K562 (cell line): ENCODE results near the gene IKZF3. TPM values are rescaled to one million over a fixed set of nuclear protein-coding genes. Genes with fewer than 3 reads are reported as not detected.

Experiments used
- ATAC-seq: fragments of 200-7000 bp; cut with Tn5 transposase; 3 replicates; pipeline ENCODE4 v1.9.1; 2020; ENCODE audit warnings: moderate library complexity
- Bru-seq: library from RNA; stranded (reverse); fragments of 400-500 nt; gene quantifications from one replicate; lab custom pipeline; 2021; lab: Mats Ljungman, UMichigan
- BruChase-seq, 2 experiments: library from RNA; stranded (reverse); fragments of 400-500 nt; gene quantifications; one replicate each; lab custom pipeline; 2021; lab: Mats Ljungman, UMichigan
- BruUV-seq: library from RNA; stranded (reverse); fragments of 400-500 nt; replicated peaks from 2 replicates; lab custom pipeline; 2021; lab: Mats Ljungman, UMichigan
- CTCF ChIA-PET: fragments of 300-600 bp; formaldehyde crosslinking; extraction: SDS; loops from one replicate; lab custom pipeline; 2021; ENCODE audit warnings: low intra/inter-chr PET ratio; lab: Yijun Ruan, JAX
- POLR2A ChIA-PET: fragments of 300-600, 350-650 bp; sonication (Branson Sonifier 250); formaldehyde crosslinking; extraction: SDS; loops from one replicate; lab custom pipeline; 2021; ENCODE audit warnings: antibody characterized with exemption, inconsistent platforms; lab: Yijun Ruan, JAX
- DNase-seq, 4 experiments: peaks; one replicate each; pipeline versions ENCODE4 v3.0.0 to v3.0.0-alpha.2; 2011 to 2018; ENCODE audit warnings: low spot score in 3 of 4, mixed read lengths in 3 of 4; ENCODE audit errors: extremely low read depth in 1 of 4
- FAIRE-seq: peaks from 2 replicates; lab custom pipeline; 2011; peaks lifted over from hg19 to GRCh38; lab: Jason Lieb, UNC
- H2AFZ ChIP-seq: 2 replicates; pipeline ENCODE4 v1.6.0; 2011; ENCODE audit warnings: low read depth, low read length, control low read depth, inconsistent platforms
- H3K27ac ChIP-seq: fragments of 200-600 bp; 3 replicates; pipeline ENCODE4 v1.8.0; 2011; ENCODE audit warnings: low read depth, mild to moderate bottlenecking, control low read depth, inconsistent platforms, low read length, moderate library complexity, mixed read lengths; ENCODE audit errors: extremely low read depth
- H3K27me3 ChIP-seq, 2 experiments: fragments of 300-600 bp in 1 of 2; 2 replicates in 1 of 2; 3 replicates in 1 of 2; pipeline versions ENCODE4 v1.6.0 to v1.8.0; 2011; ENCODE audit warnings: inconsistent platforms in 2 of 2, low read length in 2 of 2, mild to moderate bottlenecking in 1 of 2, mixed read lengths in 1 of 2, moderate library complexity in 1 of 2; ENCODE audit not compliant: control insufficient read depth in 2 of 2, insufficient read depth in 2 of 2
- H3K36me3 ChIP-seq: fragments of 300-600 bp; 3 replicates; pipeline ENCODE4 v1.8.0; 2011; ENCODE audit warnings: mild to moderate bottlenecking, low read length, inconsistent platforms; ENCODE audit not compliant: control insufficient read depth, insufficient read depth
- H3K4me1 ChIP-seq, 2 experiments: fragments of 200-600 bp in 1 of 2; replicated peaks in 1 of 2; 2 replicates in 1 of 2; 3 replicates in 1 of 2; pipeline versions ENCODE4 v1.5.1 to v1.8.0; 2011; ENCODE audit warnings: inconsistent platforms in 2 of 2, low read length in 2 of 2, mild to moderate bottlenecking in 1 of 2, mixed read lengths in 1 of 2, moderate library complexity in 1 of 2; ENCODE audit not compliant: control insufficient read depth in 2 of 2, insufficient read depth in 2 of 2
- H3K4me2 ChIP-seq: 2 replicates; pipeline ENCODE4 v1.6.1; 2011; ENCODE audit warnings: low read length, control low read depth, inconsistent platforms, mixed read lengths; ENCODE audit not compliant: insufficient read depth
- H3K4me3 ChIP-seq: fragments of 200-600 bp; sonication (generic), shearing (Covaris generic); 2 replicates; pipeline ENCODE4 v1.5.1; 2016; ENCODE audit warnings: control low read depth, inconsistent platforms
- H3K79me2 ChIP-seq: fragments of 200-600 bp; 3 replicates; pipeline ENCODE4 v1.8.0; 2011; ENCODE audit warnings: low read length, inconsistent platforms; ENCODE audit not compliant: control insufficient read depth, insufficient read depth
- H3K9ac ChIP-seq, 2 experiments: 2 replicates each; pipeline versions ENCODE4 v1.6.0 to v1.6.1; 2011; ENCODE audit warnings: low read depth in 2 of 2, low read length in 2 of 2, control low read depth in 1 of 2, inconsistent platforms in 1 of 2, mild to moderate bottlenecking in 1 of 2, mixed read lengths in 1 of 2; ENCODE audit not compliant: insufficient read depth in 1 of 2
- H3K9me1 ChIP-seq: one replicate; pipeline ENCODE4 v1.6.0; 2011; ENCODE audit warnings: inconsistent platforms, mild to moderate bottlenecking, low read length, moderate library complexity; ENCODE audit not compliant: control insufficient read depth, insufficient read depth
- H3K9me3 ChIP-seq: replicated peaks from 2 replicates; pipeline ENCODE4 v1.5.1; 2011; ENCODE audit warnings: low read depth, low read length, inconsistent platforms; ENCODE audit not compliant: control insufficient read depth, insufficient read depth
- H4K20me1 ChIP-seq: replicated peaks from 2 replicates; pipeline ENCODE4 v1.6.1; 2011; ENCODE audit warnings: low read length, inconsistent platforms, mixed read lengths; ENCODE audit not compliant: control insufficient read depth, insufficient read depth
- ARID2 ChIP-seq: fragments of 450-650 bp; IDR thresholded peaks from 2 replicates; pipeline ENCODE4 v1.6.1; 2017; ENCODE audit warnings: antibody characterized with exemption, mild to moderate bottlenecking
- NR0B1 ChIP-seq: fragments of 450-650 bp; IDR thresholded peaks from one replicate; pipeline ENCODE4 v1.6.1; 2018; ENCODE audit warnings: mild to moderate bottlenecking, moderate library complexity; ENCODE audit not compliant: partially characterized antibody
- NUFIP1 ChIP-seq: fragments of 450-650 bp; IDR thresholded peaks from 2 replicates; pipeline ENCODE4 v1.6.1; 2018; ENCODE audit not compliant: partially characterized antibody
- RERE ChIP-seq: sonication (generic); formaldehyde crosslinking; IDR thresholded peaks from 2 replicates; pipeline ENCODE4 v1.8.0; 2023; ENCODE audit warnings: missing genetic modification reagents, mild to moderate bottlenecking, borderline replicate concordance
- WGBS: fragments of 100-300 bp; shearing (Covaris generic); methylation state at CpG from one replicate; pipeline ENCODE4 v1.1.6; 2016; ENCODE audit warnings: low coverage, mixed read lengths; ENCODE audit not compliant: insufficient coverage; ENCODE audit errors: missing lambda C conversion rate; 5-methylcytosine and 5-hydroxymethylcytosine counted together
- in situ Hi-C: fragments of 300-500 bp; cut with MboI; formaldehyde crosslinking; loops from 4 replicates; pipeline ENCODE4 v1.15.0; 2018; ENCODE audit warnings: inconsistent platforms, mixed read lengths
- intact Hi-C: fragments of 100-400 bp; cut with micrococcal nuclease; formaldehyde crosslinking; loops from 2 replicates; pipeline ENCODE4 v1.14.2; 2022
- long read RNA-seq, 3 experiments: library from polyadenylated mRNA in 2 of 3; library from RNA in 1 of 3; unstranded in 2 of 3; stranded (forward) in 1 of 3; transcript quantifications; one replicate each; pipeline ENCODE4 v2.0.0, GENCODE V29; 2019 to 2022
- polyA minus RNA-seq, 3 experiments: library from RNA; depleted of rRNA, polyadenylated mRNA; stranded (reverse); fragments of >200 nt; gene quantifications; 2 replicates each; pipeline ENCODE4 v1.2.3, GENCODE V29; 2011
- polyA plus RNA-seq, 8 experiments: library from polyadenylated mRNA; depleted of rRNA in 4 of 8; stranded (reverse) in 5 of 8; unstranded in 3 of 8; fragments of >200 nt; fragmentation: Nextera tagmentation in 2 of 8; fragmentation: Illumina TruSeq in 1 of 8; extraction: Ambion mirVana in 2 of 8; extraction: Trizol in 1 of 8; gene quantifications; 2 replicates each; pipeline versions ENCODE4 v1.2.1 to v1.2.3, GENCODE V29; 2011 to 2014; ENCODE audit warnings: inconsistent platforms in 1 of 8, missing spikeins in 1 of 8
- total RNA-seq, 7 experiments: library from RNA; depleted of rRNA in 6 of 7; stranded (reverse); fragments of >200 nt in 6 of 7; fragmentation: Illumina TruSeq in 2 of 7; extraction: Trizol in 2 of 7; gene quantifications; 2 replicates each; pipeline versions ENCODE4 v1.2.1 to v1.2.3, GENCODE V29; 2011 to 2021; ENCODE audit warnings: low replicate concordance in 1 of 7

IKZF3 gene
- total RNA-seq (2011; cell fraction: chromatin; rRNA removed; ENCODE audit: low replicate concordance): 0.74 and 0.79 TPM in 2 replicates
- 0.17 and 0.39 TPM in 2 replicates for total RNA-seq (2011; cell fraction: nucleolus; rRNA removed)
- total RNA-seq (2011; cell fraction: nucleoplasm; rRNA removed): 0.51 and 0.61 TPM in 2 replicates
- total RNA-seq (2014; rRNA removed) (0.32 and 0.65 TPM in 2 replicates), total RNA-seq (2014; rRNA removed; fragmentation: Illumina TruSeq; extraction: Trizol) (0.62 and 0.89 TPM in 2 replicates), total RNA-seq (2015; rRNA removed; fragmentation: Illumina TruSeq; extraction: Trizol) (0.72 TPM in 2 replicates), total RNA-seq (2021) (1.1 and 1.6 TPM in 2 replicates), polyA plus RNA-seq (2011; rRNA removed) (0.63 TPM in 1 of 2 replicates, not detected in the other), polyA plus RNA-seq (2014; fragmentation: Illumina TruSeq; extraction: Trizol) (0.62 and 0.83 TPM in 2 replicates), polyA plus RNA-seq (2014; fragmentation: Nextera tagmentation; extraction: Ambion mirVana) (under 1 TPM; 0.06 to 0.17 TPM), polyA plus RNA-seq (2014; rRNA removed) (0.23 and 0.69 TPM in 2 replicates), polyA minus RNA-seq (2011; rRNA and poly(A)+ RNA removed) (0.09 and 2.9 TPM in 2 replicates), Bru-seq, nascent RNA (percentile 41 among the genes with signal in this experiment), BruChase-seq, experiment 1, labeled RNA remaining after a 2-hour chase (percentile 36 among the genes with signal in this experiment), BruChase-seq, experiment 2, labeled RNA remaining after a 6-hour chase (percentile 37 among the genes with signal in this experiment)
- 0.04 and 0.43 TPM in 2 replicates for polyA plus RNA-seq (2011; cell fraction: cytosol; rRNA removed)
- polyA plus RNA-seq (2011; cell fraction: nucleus; rRNA removed): 0.15 and 0.55 TPM in 2 replicates
- polyA plus RNA-seq (2012): 0.18 and 0.36 TPM in 2 replicates
- polyA minus RNA-seq (2011; cell fraction: cytosol; rRNA and poly(A)+ RNA removed): 2.5 TPM in 1 of 2 replicates, not detected in the other
- 0.54 TPM in 1 of 2 replicates, not detected in the other for polyA minus RNA-seq (2011; cell fraction: nucleus; rRNA and poly(A)+ RNA removed)
- long read RNA-seq, experiment 1, partial matches to known transcripts: 0 of 1 reads
- long read RNA-seq, experiment 1, other reads (novel, unspliced or antisense): 1 of 1 reads
- long read RNA-seq, experiment 2: 0 reads
- long read RNA-seq, experiment 3: 0 reads

GRCh38 chr17:39863918-39864746 is at the start of gene IKZF3:
Gene IKZF3, minus strand, starts transcription at chr17:39864312. Its CDS starts 186 bp downstream, at chr17:39864126.
- Histone ChIP-seq H3K9ac (peak within 1 kb of the TSS; percentile 18 to 34), H3K27me3 (peaks cover 15% of the 10 kb centered on the region in 2 experiments; a peak in 4 of 5 replicates), H3K27ac (no peak within 1 kb of the TSS), H2AFZ (peak within 1 kb of the TSS; percentile 83), H4K20me1 (no peaks in the 10 kb centered on the region), H3K9me3 (no peaks in the 10 kb centered on the region), H3K36me3 (no peaks in the 10 kb centered on the region), H3K9me1 (no peaks in the 10 kb centered on the region), H3K4me3 (peak within 1 kb of the TSS; percentile 17; the same call in 1 of the 2 replicates), H3K4me1 (peaks cover 0 to 11% of the 10 kb centered on the region in 2 experiments; a peak in 3 of 5 replicates), H3K4me2 (peak within 1 kb of the TSS; percentile 66), H3K79me2 (no peaks in the 10 kb centered on the region)
- WGBS: 7% methylated on average over 50 of the region's 50 CpGs
- intact Hi-C loops: loop anchor here (2.0 kb wide), 1 partner anchor 241 kb away; no protein-coding TSS in a partner anchor
- DNase-seq (peak; percentile 55 to 72 (median 66)), ATAC-seq (peak; percentile 93), FAIRE-seq (peak; percentile 19)
- no TSS peak for BruUV-seq
- CTCF ChIA-PET: interaction anchor here (0.6 kb wide), 1 partner anchor 303 kb away, joined by 5 read pairs; no protein-coding TSS in a partner anchor
- in situ Hi-C loops: no loop called here
- POLR2A ChIA-PET: no interaction called here
- no peak for TF ChIP-seq RERE (CRISPR knock-in tag)
- TF ChIP-seq ARID2: no peak
- no peak for TF ChIP-seq NUFIP1
- TF ChIP-seq NR0B1: no peak
